ENCODE results near the gene HDAC4. TPM values are rescaled to one million over a fixed set of nuclear protein-coding genes. Genes with fewer than 3 reads are reported as not detected.
A peak's percentile ranks its signal among the peaks of the same experiment; 100 is the strongest.

HDAC4 gene
- total and polyA plus RNA-seq, 9 of the 15 experiments (the other 6 are each of a cell fraction or from before 2014, with no cell fraction given) = 0.11 to 20.2 (median 4.0) TPM

- no peak for TF ChIP-seq CHAMP1 (IDR thresholded peaks at IDR 0.05)
These were observed 141.1 kb downstream of the HDAC4 start (continued) for GRCh38 chr2:239259603-239260298.

- intact Hi-C loops (cut with micrococcal nuclease) = no loop called here
- BruUV-seq (replicated peaks) = no TSS peak
- TF ChIP-seq ATF6 (CRISPR knock-in tag; IDR thresholded peaks at IDR 0.05) = no peak
- no peak for TF ChIP-seq PURB (CRISPR knock-in tag; IDR thresholded peaks at IDR 0.05; ENCODE audit: low read depth)
- no peak for TF ChIP-seq FOXA1 (IDR thresholded peaks at IDR 0.05; ENCODE audit: borderline replicate concordance)
- no peak for TF ChIP-seq CBFA2T3 (IDR thresholded peaks at IDR 0.05)
- TF ChIP-seq MBD2 (IDR thresholded peaks at IDR 0.05; ENCODE audit: borderline replicate concordance, low read depth) = no peak
- no peak for TF ChIP-seq ATF3 (IDR thresholded peaks at IDR 0.05)
- no peak for TF ChIP-seq ATF3 (CRISPR knock-in tag; conservative IDR thresholded peaks at IDR 0.05)
- no peak for TF ChIP-seq ZBTB2 (IDR thresholded peaks at IDR 0.05)
- TF ChIP-seq TFAP4 (CRISPR knock-in tag; IDR thresholded peaks at IDR 0.05; ENCODE audit: borderline replicate concordance) = no peak
- no peak for TF ChIP-seq GTF2F1 (IDR thresholded peaks at IDR 0.05; ENCODE audit: low read depth, low read length)
- TF ChIP-seq HMG20B (CRISPR knock-in tag; IDR thresholded peaks at IDR 0.05) = no peak
- TF ChIP-seq ZNF184 (CRISPR knock-in tag; IDR thresholded peaks at IDR 0.05) = no peak
These were observed 141.6 kb downstream of the HDAC4 start for GRCh38 chr2:239259173-239259572.

More at GRCh38 chr2:239259173-239259572, 141.6 kb downstream of the HDAC4 start:
- Histone ChIP-seq H3K79me2 (ENCODE audit: control insufficient read depth, insufficient read depth, low read length) (peaks cover 57% of the 10 kb centered on the region), H3K4me2 (ENCODE audit: insufficient read depth, low read length) (no peak overlapping the region), H3K4me3 (no peak overlapping the region), H3K9me3 (replicated peaks; ENCODE audit: control insufficient read depth, insufficient read depth, low read depth, low read length) (no peaks in the 10 kb centered on the region), H3K9me1 (ENCODE audit: control insufficient read depth, insufficient read depth, low read length) (no peaks in the 10 kb centered on the region), H3K27ac (ENCODE audit: extremely low read depth, low read depth, low read length) (peak overlapping the region; percentile 95; the same call in 2 of the 3 replicates), H3K27me3 (ENCODE audit: control insufficient read depth in 2 of 2, insufficient read depth in 2 of 2, low read length in 2 of 2) (no peaks in the 10 kb centered on the region), H4K20me1 (replicated peaks; ENCODE audit: control insufficient read depth, insufficient read depth, low read length) (no peaks in the 10 kb centered on the region; the same call in 1 of the 2 replicates), H3K36me3 (ENCODE audit: control insufficient read depth, insufficient read depth, low read length) (no peaks in the 10 kb centered on the region; the same call in 2 of the 3 replicates), H2AFZ (ENCODE audit: low read depth, low read length) (no peak overlapping the region), H3K9ac (ENCODE audit: insufficient read depth in 1 of 2, low read depth in 2 of 2, low read length in 2 of 2) (no peak overlapping the region; a peak in 1 of 4 replicates), H3K4me1 (replicated peaks in 1 of 2; ENCODE audit: control insufficient read depth in 2 of 2, insufficient read depth in 2 of 2, low read length in 2 of 2) (peaks cover 19 to 30% of the 10 kb centered on the region in 2 experiments)
- ChIA-PET CTCF (ENCODE audit: low intra/inter-chr PET ratio) (no interaction called here), POLR2A (no interaction called here)
- DNase-seq (ENCODE audit: extremely low read depth in 1 of 4, low spot score in 3 of 4) (no peak), ATAC-seq (no peak), FAIRE-seq (no peak)
- in situ Hi-C loops (cut with MboI) = no loop called here
- WGBS (ENCODE audit: insufficient coverage, low coverage, missing lambda C conversion rate) = 42% methylated on average over 3 of the region's 4 CpGs
